Measurements from ENCODE around the gene AHCYL2.

The AHCYL2 gene

GRCh38 chr7:129341212-129341611, 116.4 kb downstream of the AHCYL2 start:
- Histone ChIP-seq H3K9me3 (ENCODE audit: severe bottlenecking) (no peaks in the 10 kb centered on the region), H3K27me3 (ENCODE audit: insufficient read depth, low read depth, severe bottlenecking) (no peaks in the 10 kb centered on the region), H3K36me3 (no peaks in the 10 kb centered on the region), H3K4me3 (ENCODE audit: low read depth, low read length) (no peak overlapping the region), H3K27ac (no peak overlapping the region)
- TF ChIP-seq CTCF (IDR thresholded peaks at IDR 0.05; ENCODE audit: low read depth, low read length): no peak
- DNase-seq: no peak

GRCh38 chr7:129341816-129342806, 117.3 kb downstream of the AHCYL2 start:
- no peak for DNase-seq
- no peak overlapping the region for H3K4me3 ChIP-seq (ENCODE audit: low read depth, low read length)
- H3K27ac ChIP-seq: no peak overlapping the region
- H3K27me3 ChIP-seq (ENCODE audit: insufficient read depth, low read depth, severe bottlenecking): no peaks in the 10 kb centered on the region
- H3K36me3 ChIP-seq: no peaks in the 10 kb centered on the region
- no peak for TF ChIP-seq CTCF (IDR thresholded peaks at IDR 0.05; ENCODE audit: low read depth, low read length)
- H3K9me3 ChIP-seq (ENCODE audit: severe bottlenecking): no peaks in the 10 kb centered on the region

GRCh38 chr7:129343099-129343700, 118.4 kb downstream of the AHCYL2 start:
- no peaks in the 10 kb centered on the region for H3K36me3 ChIP-seq
- peak; percentile 36 for TF ChIP-seq CTCF (IDR thresholded peaks at IDR 0.05; ENCODE audit: low read depth, low read length)
- H3K27me3 ChIP-seq (ENCODE audit: insufficient read depth, low read depth, severe bottlenecking): no peaks in the 10 kb centered on the region
- no peak overlapping the region for H3K27ac ChIP-seq
- no peak for DNase-seq
- H3K4me3 ChIP-seq (ENCODE audit: low read depth, low read length): no peak overlapping the region
- H3K9me3 ChIP-seq (ENCODE audit: severe bottlenecking): no peaks in the 10 kb centered on the region

GRCh38 chr7:129347330-129347729, 122.5 kb downstream of the AHCYL2 start:
- TF ChIP-seq CTCF (IDR thresholded peaks at IDR 0.05; ENCODE audit: low read depth, low read length): no peak
- H3K4me3 ChIP-seq (ENCODE audit: low read depth, low read length): no peak overlapping the region
- no peaks in the 10 kb centered on the region for H3K36me3 ChIP-seq
- no peaks in the 10 kb centered on the region for H3K9me3 ChIP-seq (ENCODE audit: severe bottlenecking)
- H3K27me3 ChIP-seq (ENCODE audit: insufficient read depth, low read depth, severe bottlenecking): no peaks in the 10 kb centered on the region
- H3K27ac ChIP-seq: no peak overlapping the region
- DNase-seq: no peak

- Histone ChIP-seq H3K27ac (no peak overlapping the region), H3K4me3 (ENCODE audit: low read depth, low read length) (no peak overlapping the region), H3K36me3 (no peaks in the 10 kb centered on the region), H3K9me3 (ENCODE audit: severe bottlenecking) (no peaks in the 10 kb centered on the region), H3K27me3 (ENCODE audit: insufficient read depth, low read depth, severe bottlenecking) (no peaks in the 10 kb centered on the region)
- DNase-seq: no peak
- TF ChIP-seq CTCF (IDR thresholded peaks at IDR 0.05; ENCODE audit: low read depth, low read length): no peak
These were observed 123.4 kb downstream of the AHCYL2 start for GRCh38 chr7:129348023-129348740.
